Measurements from ENCODE around the gene PPWD1.

DNA sequence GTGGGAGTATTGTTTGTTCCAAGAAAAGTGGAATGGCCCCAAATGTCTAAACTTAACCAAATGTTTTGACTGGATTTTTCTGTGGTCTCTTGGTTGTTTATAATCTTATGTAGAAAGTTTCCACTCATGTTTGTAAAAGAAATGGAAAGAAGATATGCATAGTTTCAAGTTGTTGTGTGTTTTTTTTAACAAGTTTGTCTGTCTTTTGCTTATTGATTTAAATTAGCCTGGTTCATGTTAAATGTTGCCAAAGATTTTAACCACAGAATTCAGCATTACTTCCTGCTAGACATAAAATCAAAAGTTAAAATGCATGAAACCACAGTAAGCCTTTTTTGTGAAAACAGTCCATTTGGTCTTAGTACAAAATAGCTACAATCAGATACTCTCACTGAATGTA lies 14.0 kb downstream of the PPWD1 start:
- TF ChIP-seq CTCF (IDR thresholded peaks at IDR 0.05): no peak
- no peak for TF ChIP-seq POLR2AphosphoS5 (IDR thresholded peaks at IDR 0.05)
